ENCODE results near the gene CPS1.

GRCh38 chr2:210522399-210522798 lies 34.0 kb upstream of the CPS1 start:
- TF ChIP-seq EZH2 (IDR thresholded peaks at IDR 0.05; ENCODE audit: borderline replicate concordance, low read depth, low read length, poor library complexity, severe bottlenecking): no peak
- TF ChIP-seq, protein P1, sequence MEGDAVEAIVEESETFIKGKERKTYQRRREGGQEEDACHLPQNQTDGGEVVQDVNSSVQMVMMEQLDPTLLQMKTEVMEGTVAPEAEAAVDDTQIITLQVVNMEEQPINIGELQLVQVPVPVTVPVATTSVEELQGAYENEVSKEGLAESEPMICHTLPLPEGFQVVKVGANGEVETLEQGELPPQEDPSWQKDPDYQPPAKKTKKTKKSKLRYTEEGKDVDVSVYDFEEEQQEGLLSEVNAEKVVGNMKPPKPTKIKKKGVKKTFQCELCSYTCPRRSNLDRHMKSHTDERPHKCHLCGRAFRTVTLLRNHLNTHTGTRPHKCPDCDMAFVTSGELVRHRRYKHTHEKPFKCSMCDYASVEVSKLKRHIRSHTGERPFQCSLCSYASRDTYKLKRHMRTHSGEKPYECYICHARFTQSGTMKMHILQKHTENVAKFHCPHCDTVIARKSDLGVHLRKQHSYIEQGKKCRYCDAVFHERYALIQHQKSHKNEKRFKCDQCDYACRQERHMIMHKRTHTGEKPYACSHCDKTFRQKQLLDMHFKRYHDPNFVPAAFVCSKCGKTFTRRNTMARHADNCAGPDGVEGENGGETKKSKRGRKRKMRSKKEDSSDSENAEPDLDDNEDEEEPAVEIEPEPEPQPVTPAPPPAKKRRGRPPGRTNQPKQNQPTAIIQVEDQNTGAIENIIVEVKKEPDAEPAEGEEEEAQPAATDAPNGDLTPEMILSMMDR (conservative IDR thresholded peaks at IDR 0.05; ENCODE audit: low read depth, low read length): no peak

Measured in A673 (cell line).